ENCODE measurements around the gene KRTAP5-2. TPM values are rescaled to one million over a fixed set of nuclear protein-coding genes. Genes with fewer than 3 reads are reported as not detected.

Gene KRTAP5-2
- total RNA-seq, 1 donor from 2014 or later: not detected

DNA sequence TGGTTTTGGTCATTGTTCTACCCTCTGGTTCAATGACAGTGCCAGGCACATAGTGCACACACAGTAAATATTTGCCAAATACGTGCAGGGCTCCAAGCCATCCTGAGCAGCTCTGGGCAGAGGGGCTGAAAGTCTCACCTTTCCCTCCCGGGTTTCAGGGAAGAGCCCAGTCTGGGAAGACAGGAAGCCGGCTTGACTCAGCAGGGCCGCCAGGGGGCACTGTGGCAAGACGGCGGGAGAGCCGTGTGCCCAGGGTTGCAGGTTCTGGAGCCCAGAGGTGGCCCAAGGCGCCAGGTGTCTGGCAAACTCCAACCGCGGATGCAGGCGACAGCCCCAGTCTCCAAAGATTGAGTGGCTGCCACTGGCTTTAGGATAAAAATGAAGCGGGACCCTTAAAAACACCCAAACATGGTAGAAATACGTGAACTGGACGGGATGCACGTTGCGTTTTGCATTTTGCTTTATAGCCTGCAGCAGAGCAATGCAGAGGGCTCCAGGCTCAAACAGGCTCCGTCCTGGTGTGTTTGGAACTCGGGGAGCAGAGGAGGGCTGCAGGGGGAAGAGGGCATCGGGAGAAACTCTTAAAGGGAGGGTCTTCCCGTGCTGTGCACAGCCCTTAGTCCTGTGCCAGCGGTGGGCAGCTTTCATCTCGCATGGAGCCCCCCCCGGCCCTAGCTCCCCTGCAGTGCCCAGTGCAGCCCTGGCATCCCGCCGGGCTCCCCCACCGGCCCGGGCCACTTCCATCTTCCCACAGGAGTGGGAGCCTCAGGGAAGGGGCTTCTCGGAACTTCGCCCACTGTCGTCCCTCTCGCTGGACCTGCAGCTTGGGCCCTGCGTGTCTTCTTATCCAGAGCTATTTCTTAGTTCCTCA, 42.2 kb upstream of the KRTAP5-2 start:
- H3K4me2 ChIP-seq (ENCODE audit: low read length): no peak overlapping the region
- H4K20me1 ChIP-seq (ENCODE audit: insufficient read depth, low read length): no peaks in the 10 kb centered on the region
- Mint-ChIP-seq H3K4me1 (ENCODE audit: low read depth, unreplicated experiment) (no peaks in the 10 kb centered on the region), H3K27ac (ENCODE audit: unreplicated experiment) (no peak overlapping the region), H3K9me3 (ENCODE audit: unreplicated experiment) (no peaks in the 10 kb centered on the region), H3K36me3 (ENCODE audit: low read depth, unreplicated experiment) (no peaks in the 10 kb centered on the region), H3K4me3 (ENCODE audit: unreplicated experiment) (no peak overlapping the region), H3K27me3 (ENCODE audit: low read depth, unreplicated experiment) (peaks cover 55% of the 10 kb centered on the region)
- DNase-seq (ENCODE audit: low read depth) (no peak), FAIRE-seq (no peak)
- no peaks in the 10 kb centered on the region for H3K36me3 ChIP-seq (ENCODE audit: insufficient read depth, low read length)
- no peak overlapping the region for H3K4me3 ChIP-seq (ENCODE audit: insufficient read depth, low read depth, low read length)
- H3K27me3 ChIP-seq (ENCODE audit: insufficient read depth, low read length): peaks cover 20% of the 10 kb centered on the region
- no peak overlapping the region for H3K9ac ChIP-seq (ENCODE audit: low read length)
- no peaks in the 10 kb centered on the region for H3K9me3 ChIP-seq (ENCODE audit: insufficient read depth, low read depth, low read length)
- H3K27ac ChIP-seq (ENCODE audit: low read depth, low read length): no peak overlapping the region
- TF ChIP-seq, protein P1, sequence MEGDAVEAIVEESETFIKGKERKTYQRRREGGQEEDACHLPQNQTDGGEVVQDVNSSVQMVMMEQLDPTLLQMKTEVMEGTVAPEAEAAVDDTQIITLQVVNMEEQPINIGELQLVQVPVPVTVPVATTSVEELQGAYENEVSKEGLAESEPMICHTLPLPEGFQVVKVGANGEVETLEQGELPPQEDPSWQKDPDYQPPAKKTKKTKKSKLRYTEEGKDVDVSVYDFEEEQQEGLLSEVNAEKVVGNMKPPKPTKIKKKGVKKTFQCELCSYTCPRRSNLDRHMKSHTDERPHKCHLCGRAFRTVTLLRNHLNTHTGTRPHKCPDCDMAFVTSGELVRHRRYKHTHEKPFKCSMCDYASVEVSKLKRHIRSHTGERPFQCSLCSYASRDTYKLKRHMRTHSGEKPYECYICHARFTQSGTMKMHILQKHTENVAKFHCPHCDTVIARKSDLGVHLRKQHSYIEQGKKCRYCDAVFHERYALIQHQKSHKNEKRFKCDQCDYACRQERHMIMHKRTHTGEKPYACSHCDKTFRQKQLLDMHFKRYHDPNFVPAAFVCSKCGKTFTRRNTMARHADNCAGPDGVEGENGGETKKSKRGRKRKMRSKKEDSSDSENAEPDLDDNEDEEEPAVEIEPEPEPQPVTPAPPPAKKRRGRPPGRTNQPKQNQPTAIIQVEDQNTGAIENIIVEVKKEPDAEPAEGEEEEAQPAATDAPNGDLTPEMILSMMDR (IDR thresholded peaks at IDR 0.05; ENCODE audit: insufficient read depth, low read depth, low read length): peak; percentile 52
- no peak for TF ChIP-seq EZH2 (IDR thresholded peaks at IDR 0.05; ENCODE audit: insufficient read depth, low read length)
- H2AFZ ChIP-seq (ENCODE audit: low read depth, low read length): no peak overlapping the region
- H3K79me2 ChIP-seq (ENCODE audit: insufficient read depth, low read length): no peaks in the 10 kb centered on the region
- H3K4me1 ChIP-seq (ENCODE audit: insufficient read depth, low read length): no peaks in the 10 kb centered on the region

DNA sequence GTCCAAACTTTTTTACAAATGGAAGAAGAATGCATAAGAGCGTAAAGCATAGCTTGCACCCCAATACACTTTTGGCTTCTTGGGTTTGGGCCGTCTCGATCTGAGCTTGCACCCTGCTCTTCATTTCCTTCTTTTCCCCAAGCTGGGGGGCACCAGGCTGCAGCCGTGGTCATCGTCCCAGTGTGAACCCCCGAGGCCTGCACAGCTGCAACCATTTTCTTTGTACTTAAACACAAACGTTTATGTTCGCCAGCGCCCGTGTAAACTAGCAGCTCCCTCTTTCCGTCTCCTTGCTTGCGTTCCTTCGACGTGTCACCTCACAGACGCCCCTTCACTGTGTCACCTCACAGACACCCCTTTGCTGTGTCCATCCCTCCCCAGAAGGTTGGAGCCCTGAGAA, 41.6 kb upstream of the KRTAP5-2 start:
- TF ChIP-seq EZH2 (IDR thresholded peaks at IDR 0.05; ENCODE audit: insufficient read depth, low read length): no peak
- TF ChIP-seq, protein P1 (IDR thresholded peaks at IDR 0.05; ENCODE audit: insufficient read depth, low read depth, low read length): no peak
- no peaks in the 10 kb centered on the region for H4K20me1 ChIP-seq (ENCODE audit: insufficient read depth, low read length)
- peaks cover 3% of the 10 kb centered on the region for H3K9me3 Mint-ChIP-seq (ENCODE audit: unreplicated experiment)
- H3K79me2 ChIP-seq (ENCODE audit: insufficient read depth, low read length): no peaks in the 10 kb centered on the region
- H3K4me3 ChIP-seq (ENCODE audit: insufficient read depth, low read depth, low read length): no peak overlapping the region
- no peaks in the 10 kb centered on the region for H3K4me1 ChIP-seq (ENCODE audit: insufficient read depth, low read length)
- peaks cover 55% of the 10 kb centered on the region for H3K27me3 Mint-ChIP-seq (ENCODE audit: low read depth, unreplicated experiment)
- no peak overlapping the region for H3K4me2 ChIP-seq (ENCODE audit: low read length)
- H3K9ac ChIP-seq (ENCODE audit: low read length): no peak overlapping the region
- H2AFZ ChIP-seq (ENCODE audit: low read depth, low read length): no peak overlapping the region
- no peaks in the 10 kb centered on the region for H3K4me1 Mint-ChIP-seq (ENCODE audit: low read depth, unreplicated experiment)
- H3K27ac ChIP-seq (ENCODE audit: low read depth, low read length): no peak overlapping the region
- H3K27ac Mint-ChIP-seq (ENCODE audit: unreplicated experiment): no peak overlapping the region
- FAIRE-seq (no peak), DNase-seq (ENCODE audit: low read depth) (no peak)
- no peaks in the 10 kb centered on the region for H3K9me3 ChIP-seq (ENCODE audit: insufficient read depth, low read depth, low read length)
- no peaks in the 10 kb centered on the region for H3K36me3 ChIP-seq (ENCODE audit: insufficient read depth, low read length)
- no peak overlapping the region for H3K4me3 Mint-ChIP-seq (ENCODE audit: unreplicated experiment)
- H3K36me3 Mint-ChIP-seq (ENCODE audit: low read depth, unreplicated experiment): no peaks in the 10 kb centered on the region
- H3K27me3 ChIP-seq (ENCODE audit: insufficient read depth, low read length): peaks cover 20% of the 10 kb centered on the region

DNA sequence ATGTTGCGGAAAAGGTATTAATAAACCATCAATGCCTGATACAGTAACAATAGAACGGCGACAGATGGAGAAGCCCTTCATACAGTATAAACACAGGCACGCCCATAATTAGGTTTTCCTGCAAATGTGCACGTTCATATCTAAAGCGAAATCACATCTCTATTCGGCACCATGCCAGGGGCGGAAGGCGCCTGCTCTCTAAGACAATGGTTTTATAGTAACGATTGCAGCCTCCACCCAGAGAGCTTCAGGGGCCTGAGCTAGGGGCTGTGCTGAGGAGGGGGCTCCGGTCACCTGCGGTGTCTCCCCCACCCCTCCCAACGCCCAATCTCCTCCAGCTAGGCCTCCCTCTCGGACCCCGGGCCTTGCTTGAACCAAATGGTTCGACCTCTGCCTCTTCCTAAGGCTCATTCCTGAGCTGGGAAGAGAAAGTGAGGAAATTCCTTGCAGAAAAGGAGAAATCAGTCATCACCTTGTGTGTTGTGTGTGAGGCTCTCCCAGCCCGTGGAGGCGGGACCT, 41.1 kb upstream of the KRTAP5-2 start:
- Mint-ChIP-seq H3K4me3 (ENCODE audit: unreplicated experiment) (no peak overlapping the region), H3K27ac (ENCODE audit: unreplicated experiment) (no peak overlapping the region), H3K4me1 (ENCODE audit: low read depth, unreplicated experiment) (no peaks in the 10 kb centered on the region), H3K9me3 (ENCODE audit: unreplicated experiment) (peaks cover 3% of the 10 kb centered on the region), H3K27me3 (ENCODE audit: low read depth, unreplicated experiment) (peaks cover 55% of the 10 kb centered on the region), H3K36me3 (ENCODE audit: low read depth, unreplicated experiment) (no peaks in the 10 kb centered on the region)
- H3K4me3 ChIP-seq (ENCODE audit: insufficient read depth, low read depth, low read length): no peak overlapping the region
- H3K27me3 ChIP-seq (ENCODE audit: insufficient read depth, low read length): peaks cover 20% of the 10 kb centered on the region
- no peaks in the 10 kb centered on the region for H4K20me1 ChIP-seq (ENCODE audit: insufficient read depth, low read length)
- H3K36me3 ChIP-seq (ENCODE audit: insufficient read depth, low read length): no peaks in the 10 kb centered on the region
- no peak overlapping the region for H3K9ac ChIP-seq (ENCODE audit: low read length)
- no peak overlapping the region for H3K27ac ChIP-seq (ENCODE audit: low read depth, low read length)
- H2AFZ ChIP-seq (ENCODE audit: low read depth, low read length): no peak overlapping the region
- TF ChIP-seq EZH2 (IDR thresholded peaks at IDR 0.05; ENCODE audit: insufficient read depth, low read length): no peak
- TF ChIP-seq, protein P1 (IDR thresholded peaks at IDR 0.05; ENCODE audit: insufficient read depth, low read depth, low read length): no peak
- DNase-seq (ENCODE audit: low read depth) (no peak), FAIRE-seq (no peak)
- no peak overlapping the region for H3K4me2 ChIP-seq (ENCODE audit: low read length)
- no peaks in the 10 kb centered on the region for H3K4me1 ChIP-seq (ENCODE audit: insufficient read depth, low read length)
- H3K9me3 ChIP-seq (ENCODE audit: insufficient read depth, low read depth, low read length): no peaks in the 10 kb centered on the region
- no peaks in the 10 kb centered on the region for H3K79me2 ChIP-seq (ENCODE audit: insufficient read depth, low read length)

Measured in astrocyte (in vitro differentiated cells and primary cell).